Activated CD4-positive, alpha-beta T cell treated with anti-CD3 and anti-CD28 coated beads, Interleukin-2, amount 50 U/mL, for 1 hour (primary cell): ENCODE measurements around the gene NIPA2.

ENCODE experiments used
- DNase-seq: peaks from one replicate; pipeline ENCODE4 v3.0.0-alpha.2; 2020

NIPA2 gene

DNA sequence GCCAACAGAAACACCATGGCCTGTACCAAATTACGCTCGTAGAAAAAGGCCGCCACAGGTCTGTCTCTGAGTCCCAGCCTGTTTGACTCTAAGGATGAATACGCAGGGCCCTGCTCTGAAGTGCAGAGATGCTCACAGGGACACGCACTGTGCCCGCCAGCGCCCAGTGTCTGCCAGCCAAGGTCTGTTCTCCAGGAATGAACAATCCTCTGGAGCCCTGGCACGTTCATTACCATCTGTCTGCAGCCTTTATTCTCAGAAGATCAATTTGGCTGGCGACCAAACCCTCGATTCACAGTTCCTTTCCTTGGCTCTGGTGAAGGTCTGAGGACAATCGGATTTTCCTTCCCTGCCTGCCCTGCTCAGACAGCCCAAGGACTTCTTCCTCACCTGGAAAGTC lies 66.3 kb downstream of the NIPA2 start:
- no peak for DNase-seq

GRCh38 chr15:22907161-22907950 lies 68.9 kb downstream of the NIPA2 start:
- DNase-seq = no peak

GRCh38 chr15:22908830-22909229 lies 70.4 kb downstream of the NIPA2 start:
- DNase-seq = no peak

- no peak for DNase-seq
Measured at GRCh38 chr15:22911306-22911705, 72.8 kb downstream of the NIPA2 start.

DNA sequence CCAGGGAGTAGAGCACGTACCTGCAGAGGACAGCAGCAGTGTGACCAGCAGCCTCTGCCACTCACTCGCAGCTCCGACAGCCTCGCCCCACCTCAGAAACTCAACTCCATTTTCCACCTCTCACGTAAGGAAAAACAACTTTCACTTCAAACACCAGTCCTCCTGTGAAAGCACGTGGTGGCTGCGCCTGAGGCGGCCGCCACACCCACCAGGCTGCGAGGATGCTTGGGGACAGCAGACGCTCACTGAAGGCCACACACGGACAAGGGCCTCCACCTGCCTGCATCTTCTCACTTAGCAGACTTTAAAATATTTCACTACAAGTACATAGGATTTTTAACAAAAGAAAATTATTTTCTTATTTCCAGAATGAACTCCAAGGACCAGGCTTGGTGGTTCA lies 73.8 kb downstream of the NIPA2 start:
- no peak for DNase-seq

- DNase-seq = no peak
Measured at GRCh38 chr15:22913646-22914380, 75.3 kb downstream of the NIPA2 start.

- no peak for DNase-seq
Measured at GRCh38 chr15:22915866-22916515, 77.5 kb downstream of the NIPA2 start.

GRCh38 chr15:22916606-22917350 lies 78.3 kb downstream of the NIPA2 start:
- DNase-seq = no peak

DNA sequence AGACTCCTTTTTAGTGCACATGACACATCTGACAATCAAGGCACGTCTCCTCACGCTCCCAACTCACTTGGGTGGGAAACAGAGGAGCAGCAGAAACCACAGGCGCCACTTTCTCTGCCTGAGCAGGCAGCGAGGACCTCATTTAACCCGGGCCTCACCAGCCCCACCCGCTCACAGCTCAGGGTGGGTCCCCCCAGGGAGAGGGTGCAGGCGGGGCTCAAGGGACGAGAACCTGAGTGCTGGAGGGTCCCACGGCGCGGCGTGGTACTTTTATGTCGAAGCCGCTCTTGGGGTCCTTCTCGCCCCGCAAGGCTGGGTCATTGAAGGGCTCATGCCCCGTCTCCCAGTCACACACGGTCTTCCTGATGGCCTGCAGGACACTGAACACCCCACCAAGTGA lies 79.1 kb downstream of the NIPA2 start:
- DNase-seq = no peak
